ENCODE measurements around the gene INTU. TPM values are rescaled to one million over a fixed set of nuclear protein-coding genes. Genes with fewer than 3 reads are reported as not detected.

Gene INTU
- total RNA-seq, 1 donor from 2014 or later: 21.9 TPM

GRCh38 chr4:127772769-127773671, 140.3 kb downstream of the INTU start:
- FAIRE-seq: no peak
- Histone ChIP-seq H3K9ac (ENCODE audit: low read length) (no peak overlapping the region), H3K9me3 (ENCODE audit: insufficient read depth, low read depth, low read length) (no peaks in the 10 kb centered on the region), H4K20me1 (ENCODE audit: insufficient read depth, low read length) (no peaks in the 10 kb centered on the region), H2AFZ (ENCODE audit: low read depth, low read length) (no peak overlapping the region), H3K79me2 (ENCODE audit: insufficient read depth, low read length) (no peaks in the 10 kb centered on the region), H3K27me3 (ENCODE audit: insufficient read depth, low read length) (no peaks in the 10 kb centered on the region), H3K4me2 (ENCODE audit: low read length) (no peak overlapping the region), H3K4me3 (ENCODE audit: insufficient read depth, low read depth, low read length) (no peak overlapping the region), H3K4me1 (ENCODE audit: insufficient read depth, low read length) (no peaks in the 10 kb centered on the region), H3K36me3 (ENCODE audit: insufficient read depth, low read length) (no peaks in the 10 kb centered on the region), H3K27ac (ENCODE audit: low read depth, low read length) (no peak overlapping the region)
- TF ChIP-seq CTCF (IDR thresholded peaks at IDR 0.05; ENCODE audit: insufficient read depth, low read depth, low read length) (no peak), EZH2 (IDR thresholded peaks at IDR 0.05; ENCODE audit: insufficient read depth, low read length) (no peak)
- H3K27me3 Mint-ChIP-seq (ENCODE audit: low read depth, unreplicated experiment): no peaks in the 10 kb centered on the region
- no peaks in the 10 kb centered on the region for H3K9me3 Mint-ChIP-seq (ENCODE audit: unreplicated experiment)
- H3K36me3 Mint-ChIP-seq (ENCODE audit: low read depth, unreplicated experiment): no peaks in the 10 kb centered on the region
- no peak for DNase-seq (ENCODE audit: low read depth)
- no peaks in the 10 kb centered on the region for H3K4me1 Mint-ChIP-seq (ENCODE audit: low read depth, unreplicated experiment)
- H3K27ac Mint-ChIP-seq (ENCODE audit: unreplicated experiment): no peak overlapping the region
- H3K4me3 Mint-ChIP-seq (ENCODE audit: unreplicated experiment): no peak overlapping the region

GRCh38 chr4:127775843-127776242, 143.1 kb downstream of the INTU start:
- H3K36me3 ChIP-seq (ENCODE audit: insufficient read depth, low read length): no peaks in the 10 kb centered on the region
- H3K4me1 Mint-ChIP-seq (ENCODE audit: low read depth, unreplicated experiment): no peaks in the 10 kb centered on the region
- H3K27ac ChIP-seq (ENCODE audit: low read depth, low read length): no peak overlapping the region
- TF ChIP-seq EZH2 (IDR thresholded peaks at IDR 0.05; ENCODE audit: insufficient read depth, low read length) (no peak), CTCF (IDR thresholded peaks at IDR 0.05; ENCODE audit: insufficient read depth, low read depth, low read length) (no peak)
- H3K36me3 Mint-ChIP-seq (ENCODE audit: low read depth, unreplicated experiment): no peaks in the 10 kb centered on the region
- no peak overlapping the region for H2AFZ ChIP-seq (ENCODE audit: low read depth, low read length)
- no peak overlapping the region for H3K4me2 ChIP-seq (ENCODE audit: low read length)
- H3K79me2 ChIP-seq (ENCODE audit: insufficient read depth, low read length): no peaks in the 10 kb centered on the region
- FAIRE-seq (no peak), DNase-seq (ENCODE audit: low read depth) (no peak)
- H3K4me3 Mint-ChIP-seq (ENCODE audit: unreplicated experiment): no peak overlapping the region
- no peaks in the 10 kb centered on the region for H3K4me1 ChIP-seq (ENCODE audit: insufficient read depth, low read length)
- H3K9ac ChIP-seq (ENCODE audit: low read length): no peak overlapping the region
- H3K9me3 Mint-ChIP-seq (ENCODE audit: unreplicated experiment): no peaks in the 10 kb centered on the region
- H3K9me3 ChIP-seq (ENCODE audit: insufficient read depth, low read depth, low read length): no peaks in the 10 kb centered on the region
- no peaks in the 10 kb centered on the region for H3K27me3 Mint-ChIP-seq (ENCODE audit: low read depth, unreplicated experiment)
- H3K27ac Mint-ChIP-seq (ENCODE audit: unreplicated experiment): no peak overlapping the region
- no peaks in the 10 kb centered on the region for H4K20me1 ChIP-seq (ENCODE audit: insufficient read depth, low read length)
- H3K4me3 ChIP-seq (ENCODE audit: insufficient read depth, low read depth, low read length): no peak overlapping the region
- H3K27me3 ChIP-seq (ENCODE audit: insufficient read depth, low read length): no peaks in the 10 kb centered on the region

Other genes with a start within 250 kb of the INTU start
- gene SLC25A31, start 97.4 kb downstream of the INTU start, total RNA-seq: not detected in 2 replicates
- gene HSPA4L, start 149.4 kb downstream of the INTU start, total RNA-seq: 8.0 and 8.9 TPM in 2 replicates
- gene PLK4, start 247.9 kb downstream of the INTU start, total RNA-seq: 2.8 and 3.6 TPM in 2 replicates

Measured in astrocyte (in vitro differentiated cells and primary cell).